Adrenal gland (tissue), 12 donors: ENCODE data around the gene MIA2. TPM values are rescaled to one million over a fixed set of nuclear protein-coding genes. Genes with fewer than 3 reads are reported as not detected.
"Not testable (repeated sequence)": the region's sequence is repeated elsewhere in the genome, so short reads cannot be mapped to it uniquely, and the experiment has no call there.

Experiments
- DNase-seq, 7 donors: peaks; one replicate each; pipeline ENCODE4 v3.0.0-alpha.2; 2019 to 2020
- H3K27ac ChIP-seq, 5 donors: fragments of 200-600 bp; sonication (generic) in 4 of 5; 1 replicate in 3 of 5; 2 replicates in 2 of 5; pipeline versions ENCODE4 v1.5.1 to v1.8.0; 2016 to 2020; ENCODE audit warnings: mild to moderate bottlenecking in 1 of 5
- H3K27me3 ChIP-seq: fragments of 200-600 bp; 2 replicates; pipeline ENCODE4 v1.8.0; 2021
- H3K36me3 ChIP-seq, 2 donors: fragments of 200-600 bp; replicated peaks in 1 of 2; 1 replicate in 1 of 2; 2 replicates in 1 of 2; pipeline versions ENCODE4 v1.5.1 to v1.8.0; 2018 to 2022
- H3K4me1 ChIP-seq, 2 donors: fragments of 200-600 bp; replicated peaks in 1 of 2; 1 replicate in 1 of 2; 2 replicates in 1 of 2; pipeline versions ENCODE4 v1.5.1 to v1.8.0; 2018 to 2021
- H3K4me3 ChIP-seq, 4 donors: fragments of 200-600 bp; sonication (generic) in 3 of 4; one replicate each; pipeline ENCODE4 v1.5.1; 2016 to 2018
- H3K9me3 ChIP-seq, 3 donors: fragments of 200-600 bp; sonication (generic) in 1 of 3; replicated peaks in 1 of 3; 1 replicate in 2 of 3; 2 replicates in 1 of 3; pipeline versions ENCODE4 v1.5.1 to v1.8.0; 2016 to 2021
- POLR2A ChIP-seq, 2 donors: fragments of 450-650 bp; IDR thresholded peaks; one replicate each; pipeline ENCODE4 v1.6.1; 2017; ENCODE audit warnings: antibody characterized with exemption in 2 of 2, mild to moderate bottlenecking in 2 of 2, moderate library complexity in 1 of 2
- WGBS, 4 donors: extraction: QIAGEN DNeasy Blood & Tissue Kit in 2 of 4; methylation state at CpG; one replicate each; pipeline versions ENCODE4 v1.1.5 to v1.1.7; 2013 to 2017; 5-methylcytosine and 5-hydroxymethylcytosine counted together
- intact Hi-C, 2 donors: fragments of 100-400 bp; cut with DNase I; formaldehyde crosslinking; loops; one replicate each; pipeline versions ENCODE4 v1.14.1 to v1.15.0; 2022 to 2023
- polyA plus RNA-seq, 3 donors: library from polyadenylated mRNA; stranded (reverse); fragments of 200-250 nt in 2 of 3; fragments of 350-450 nt in 1 of 3; fragmentation: Illumina TruSeq in 1 of 3; extraction: RNeasy Lipid Tissue Mini Kit (QIAGEN cat#74804) in 1 of 3; gene quantifications; one replicate each; pipeline ENCODE4 v1.2.3, GENCODE V29; 2013 to 2014
- total RNA-seq, 9 donors: library from RNA; depleted of rRNA in 4 of 9; stranded (reverse); fragments of >200 nt in 4 of 9; fragments of 120-200 nt in 1 of 9; fragmentation: NEBNext Ultra II Directional in 1 of 9; extraction: Animal tissue kit (Norgen Biotek cat#: 25700) in 1 of 9; gene quantifications; one replicate each; pipeline versions ENCODE4 v1.1.0 to v1.2.4, GENCODE V29; 2013 to 2023
- TF ChIP-seq, protein P1 (sequence below), 6 experiments: fragments of 450-650 bp in 4 of 6; fragments of 200-600 bp in 2 of 6; sonication (generic) in 1 of 6; IDR thresholded peaks; 1 replicate in 5 of 6; 2 replicates in 1 of 6; pipeline versions ENCODE4 v1.5.1 to v1.8.0; 2016 to 2021; ENCODE audit warnings: antibody characterized with exemption in 6 of 6, mild to moderate bottlenecking in 2 of 6, moderate library complexity in 1 of 6
- donor health status: healthy with polysubstance abuse.
- donor health status: Bipolar disorder and iron deficiency.
- donor health status: DM: yes; HTN: yes; CAD: no.
- donor health status: DM: no; HTN: no; CAD: no.
- donor health status: DM: no; HTN: no; CAD: no.
- donor health status: DM: yes; HTN: yes; CAD: no.

Gene MIA2
- total and polyA plus RNA-seq, 12 donors, result 24.8 to 62.0 (median 41.5) TPM

DNA sequence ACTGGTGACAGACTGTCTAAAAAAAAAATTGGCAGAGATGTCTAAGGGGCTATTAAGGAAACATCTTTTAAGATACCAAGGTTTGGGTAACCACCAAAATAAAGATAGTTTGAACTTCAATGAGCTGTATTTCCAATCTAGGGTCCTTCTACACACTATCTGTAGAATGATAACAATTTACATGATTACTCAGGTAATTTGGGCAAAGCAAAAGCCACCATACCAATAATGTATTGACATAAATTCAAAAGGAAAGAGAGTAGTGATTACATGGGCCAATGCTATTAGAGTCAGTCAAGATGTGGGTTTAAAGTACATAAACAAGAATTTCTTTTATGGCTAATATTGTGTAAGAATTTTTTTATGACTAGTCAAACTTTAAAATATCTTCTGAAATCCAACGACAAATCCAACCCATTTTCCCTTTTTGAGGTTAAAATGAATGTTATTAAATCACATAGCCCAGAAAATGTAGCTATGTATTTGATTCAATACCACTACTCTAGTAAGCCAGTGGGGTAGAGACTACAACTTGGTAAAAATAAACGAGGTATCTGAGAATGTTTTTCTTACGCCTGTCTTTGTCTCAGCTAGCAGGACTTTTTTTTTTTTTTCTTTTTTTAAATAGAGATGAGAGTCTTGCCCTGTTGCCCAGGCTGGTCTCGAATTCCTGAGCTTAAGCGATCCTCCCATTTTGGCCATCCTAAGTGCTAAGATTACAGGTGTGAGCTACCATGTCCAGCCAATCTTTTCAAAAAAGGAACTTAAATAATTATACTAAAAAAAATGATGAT, 48.3 kb upstream of the MIA2 start:
- no peak for TF ChIP-seq POLR2A (IDR thresholded peaks at IDR 0.05)
- TF ChIP-seq, protein P1, sequence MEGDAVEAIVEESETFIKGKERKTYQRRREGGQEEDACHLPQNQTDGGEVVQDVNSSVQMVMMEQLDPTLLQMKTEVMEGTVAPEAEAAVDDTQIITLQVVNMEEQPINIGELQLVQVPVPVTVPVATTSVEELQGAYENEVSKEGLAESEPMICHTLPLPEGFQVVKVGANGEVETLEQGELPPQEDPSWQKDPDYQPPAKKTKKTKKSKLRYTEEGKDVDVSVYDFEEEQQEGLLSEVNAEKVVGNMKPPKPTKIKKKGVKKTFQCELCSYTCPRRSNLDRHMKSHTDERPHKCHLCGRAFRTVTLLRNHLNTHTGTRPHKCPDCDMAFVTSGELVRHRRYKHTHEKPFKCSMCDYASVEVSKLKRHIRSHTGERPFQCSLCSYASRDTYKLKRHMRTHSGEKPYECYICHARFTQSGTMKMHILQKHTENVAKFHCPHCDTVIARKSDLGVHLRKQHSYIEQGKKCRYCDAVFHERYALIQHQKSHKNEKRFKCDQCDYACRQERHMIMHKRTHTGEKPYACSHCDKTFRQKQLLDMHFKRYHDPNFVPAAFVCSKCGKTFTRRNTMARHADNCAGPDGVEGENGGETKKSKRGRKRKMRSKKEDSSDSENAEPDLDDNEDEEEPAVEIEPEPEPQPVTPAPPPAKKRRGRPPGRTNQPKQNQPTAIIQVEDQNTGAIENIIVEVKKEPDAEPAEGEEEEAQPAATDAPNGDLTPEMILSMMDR (IDR thresholded peaks at IDR 0.05), result no peak
- no peak overlapping the region for H3K4me3 ChIP-seq
- H3K27ac ChIP-seq, result no peak overlapping the region
- no peak for DNase-seq
- no peaks in the 10 kb centered on the region for H3K9me3 ChIP-seq
- H3K4me1 ChIP-seq, result no peaks in the 10 kb centered on the region
- WGBS, 4 donors, result 94 to 98% (median 97%) methylated on average over 5 of the region's 5 CpGs
- H3K27me3 ChIP-seq, result no peaks in the 10 kb centered on the region
- peaks cover 0 to 34% of the 10 kb centered on the region in 2 donors for H3K36me3 ChIP-seq
- intact Hi-C loops, result loop anchor here in 1 of 2 donors (10.0 kb wide), 1 partner anchor 79 kb away; no protein-coding TSS in a partner anchor

DNA sequence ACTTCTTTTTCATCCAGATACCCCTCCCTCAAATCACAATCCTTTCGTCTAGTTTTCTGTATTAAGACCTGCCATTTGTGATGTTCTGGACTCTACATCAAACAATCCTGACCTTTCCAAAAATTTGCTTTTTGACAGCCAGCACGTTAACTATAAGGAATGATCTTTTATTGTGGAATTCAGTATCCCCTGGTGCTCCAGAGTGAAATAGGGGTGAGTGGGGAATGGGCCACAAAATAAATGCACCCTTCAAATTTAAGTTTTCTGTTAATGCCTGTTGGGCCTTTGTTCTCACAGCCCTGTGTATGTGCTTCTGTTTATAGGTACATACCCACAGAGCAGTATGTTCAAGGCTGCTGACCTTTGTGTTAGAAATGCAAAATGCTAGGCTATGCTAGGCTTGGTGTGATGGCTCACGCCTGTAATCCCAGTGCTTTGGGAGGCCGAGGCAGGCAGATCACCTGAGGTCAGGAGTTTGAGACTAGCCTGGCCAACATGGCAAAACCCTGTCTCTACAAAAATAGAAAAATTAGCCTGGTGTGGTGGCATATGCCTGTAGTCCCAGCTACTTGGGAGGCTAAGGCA, 46.7 kb upstream of the MIA2 start:
- TF ChIP-seq, protein P1 (IDR thresholded peaks at IDR 0.05), result no peak
- TF ChIP-seq POLR2A (IDR thresholded peaks at IDR 0.05), result no peak
- intact Hi-C loops, result loop anchor here in 1 of 2 donors (10.0 kb wide), 1 partner anchor 78 kb away; no protein-coding TSS in a partner anchor
- Histone ChIP-seq H3K36me3 (peaks cover 0 to 18% of the 10 kb centered on the region in 2 donors), H3K27ac (no peak overlapping the region), H3K9me3 (no peaks in the 10 kb centered on the region), H3K4me3 (no peak overlapping the region), H3K27me3 (no peaks in the 10 kb centered on the region), H3K4me1 (no peaks in the 10 kb centered on the region)
- 74 to 79% (median 77%) methylated on average over 4 of the region's 4 CpGs for WGBS, 4 donors
- DNase-seq, result no peak

DNA sequence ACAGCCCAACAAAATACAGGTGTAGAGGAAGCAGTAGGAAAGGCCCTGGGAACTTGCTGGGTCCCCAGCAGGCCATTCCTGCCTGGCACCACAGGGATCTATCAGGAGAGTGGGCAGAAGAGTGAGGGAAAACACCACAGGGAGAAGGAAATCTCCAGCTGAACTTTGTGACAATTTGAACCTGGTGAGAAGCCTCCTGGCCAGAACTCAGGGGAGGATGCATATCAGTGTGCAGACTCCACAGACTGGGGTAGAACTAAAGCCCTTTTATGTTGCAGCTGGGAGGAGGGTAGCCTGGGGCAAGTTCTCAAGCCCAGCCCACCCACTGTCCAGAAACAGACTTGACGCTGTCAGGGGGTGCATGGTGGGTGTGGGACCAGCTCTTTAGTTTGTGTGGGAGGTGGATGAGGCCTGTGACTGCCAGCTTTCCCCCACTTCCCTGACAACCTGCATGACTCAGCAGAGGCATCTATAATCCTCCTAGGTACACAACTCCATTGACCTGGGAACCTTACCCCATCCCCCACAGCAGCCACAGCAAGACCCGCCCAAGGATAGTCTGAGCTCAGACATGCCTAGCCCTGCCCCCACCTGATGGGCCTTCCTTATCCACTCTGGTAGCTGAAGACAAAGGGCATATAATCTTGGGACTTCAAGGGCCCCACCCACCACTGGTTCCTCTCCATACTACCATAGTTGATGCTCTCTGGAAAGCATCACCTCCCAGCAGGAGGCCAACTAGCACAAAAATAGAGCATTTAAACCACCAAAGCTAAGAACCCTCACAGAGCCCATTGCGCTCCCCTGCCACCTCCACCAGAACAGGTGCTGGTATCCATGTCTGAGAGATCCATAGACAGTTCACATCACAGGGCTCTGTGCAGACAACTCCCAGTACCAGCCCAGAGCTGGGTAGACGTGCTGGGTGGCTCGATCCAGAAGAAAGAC, 29.8 kb upstream of the MIA2 start:
- DNase-seq, result no peak
- intact Hi-C loops, result no loop called here
- 83 to 89% (median 84%) methylated on average over 3 to 5 of the region's 5 CpGs for WGBS, 4 donors
- Histone ChIP-seq H3K27ac (no peak overlapping the region), H3K4me3 (no peak overlapping the region), H3K36me3 (no peaks in the 10 kb centered on the region), H3K4me1 (no peaks in the 10 kb centered on the region), H3K9me3 (no peaks in the 10 kb centered on the region), H3K27me3 (no peaks in the 10 kb centered on the region)
- no peak for TF ChIP-seq POLR2A (IDR thresholded peaks at IDR 0.05)
- TF ChIP-seq, protein P1 (IDR thresholded peaks at IDR 0.05), result no peak

DNA sequence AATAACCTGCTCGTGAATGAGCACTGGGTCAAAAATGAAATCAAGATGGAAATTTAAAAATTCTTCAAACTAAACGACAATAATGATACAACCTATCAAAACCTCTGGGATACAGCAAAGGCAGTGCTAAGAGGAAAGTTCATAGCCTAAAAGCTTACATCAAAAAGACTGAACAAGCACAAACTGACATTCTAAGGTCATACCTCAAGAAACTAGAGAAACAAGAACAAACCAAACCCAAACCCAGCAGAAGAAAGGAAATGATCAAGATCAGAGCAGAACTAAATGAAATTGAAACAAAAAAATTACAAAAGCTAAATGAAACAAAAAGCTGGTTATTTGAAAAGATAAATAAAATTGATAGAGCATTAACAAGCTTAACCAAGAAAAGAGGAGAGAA, 26.3 kb upstream of the MIA2 start:
- H3K9me3 ChIP-seq, H3K27me3 ChIP-seq, H3K4me3 ChIP-seq, H3K4me1 ChIP-seq, H3K27ac ChIP-seq, DNase-seq, intact Hi-C loops, H3K36me3 ChIP-seq: not testable (repeated sequence)
- 82 to 90% (median 88%) methylated on average over 2 of the region's 2 CpGs for WGBS, 4 donors
